ENCODE results near the gene IKBKE.
A peak's percentile ranks its signal among the peaks of the same experiment; 100 is the strongest.

The IKBKE gene

GRCh38 chr1:206469933-206470691 is at the start of gene IKBKE:
IKBKE (plus strand) TSS chr1:206470476; CDS start chr1:206473228, 2,752 bp downstream.
- Histone ChIP-seq H3K9ac (no peak within 1 kb of the TSS), H3K4me3 (ENCODE audit: low read depth, low read length) (peak within 1 kb of the TSS; percentile 45), H3K27ac (no peak within 1 kb of the TSS), H3K27me3 (ENCODE audit: control insufficient read depth, insufficient read depth, low read length) (no peaks in the 10 kb centered on the region), H3K79me2 (no peaks in the 10 kb centered on the region), H2AFZ (peak within 1 kb of the TSS; percentile 60), H3K36me3 (ENCODE audit: control insufficient read depth, insufficient read depth, low read length) (no peaks in the 10 kb centered on the region), H3K4me2 (ENCODE audit: low read length) (peak within 1 kb of the TSS; percentile 87), H3K9me3 (ENCODE audit: control insufficient read depth, low read length) (no peaks in the 10 kb centered on the region), H3K4me1 (peaks cover 10% of the 10 kb centered on the region)
- TF ChIP-seq, protein P1, sequence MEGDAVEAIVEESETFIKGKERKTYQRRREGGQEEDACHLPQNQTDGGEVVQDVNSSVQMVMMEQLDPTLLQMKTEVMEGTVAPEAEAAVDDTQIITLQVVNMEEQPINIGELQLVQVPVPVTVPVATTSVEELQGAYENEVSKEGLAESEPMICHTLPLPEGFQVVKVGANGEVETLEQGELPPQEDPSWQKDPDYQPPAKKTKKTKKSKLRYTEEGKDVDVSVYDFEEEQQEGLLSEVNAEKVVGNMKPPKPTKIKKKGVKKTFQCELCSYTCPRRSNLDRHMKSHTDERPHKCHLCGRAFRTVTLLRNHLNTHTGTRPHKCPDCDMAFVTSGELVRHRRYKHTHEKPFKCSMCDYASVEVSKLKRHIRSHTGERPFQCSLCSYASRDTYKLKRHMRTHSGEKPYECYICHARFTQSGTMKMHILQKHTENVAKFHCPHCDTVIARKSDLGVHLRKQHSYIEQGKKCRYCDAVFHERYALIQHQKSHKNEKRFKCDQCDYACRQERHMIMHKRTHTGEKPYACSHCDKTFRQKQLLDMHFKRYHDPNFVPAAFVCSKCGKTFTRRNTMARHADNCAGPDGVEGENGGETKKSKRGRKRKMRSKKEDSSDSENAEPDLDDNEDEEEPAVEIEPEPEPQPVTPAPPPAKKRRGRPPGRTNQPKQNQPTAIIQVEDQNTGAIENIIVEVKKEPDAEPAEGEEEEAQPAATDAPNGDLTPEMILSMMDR (IDR thresholded peaks at IDR 0.05), result no peak

DNA sequence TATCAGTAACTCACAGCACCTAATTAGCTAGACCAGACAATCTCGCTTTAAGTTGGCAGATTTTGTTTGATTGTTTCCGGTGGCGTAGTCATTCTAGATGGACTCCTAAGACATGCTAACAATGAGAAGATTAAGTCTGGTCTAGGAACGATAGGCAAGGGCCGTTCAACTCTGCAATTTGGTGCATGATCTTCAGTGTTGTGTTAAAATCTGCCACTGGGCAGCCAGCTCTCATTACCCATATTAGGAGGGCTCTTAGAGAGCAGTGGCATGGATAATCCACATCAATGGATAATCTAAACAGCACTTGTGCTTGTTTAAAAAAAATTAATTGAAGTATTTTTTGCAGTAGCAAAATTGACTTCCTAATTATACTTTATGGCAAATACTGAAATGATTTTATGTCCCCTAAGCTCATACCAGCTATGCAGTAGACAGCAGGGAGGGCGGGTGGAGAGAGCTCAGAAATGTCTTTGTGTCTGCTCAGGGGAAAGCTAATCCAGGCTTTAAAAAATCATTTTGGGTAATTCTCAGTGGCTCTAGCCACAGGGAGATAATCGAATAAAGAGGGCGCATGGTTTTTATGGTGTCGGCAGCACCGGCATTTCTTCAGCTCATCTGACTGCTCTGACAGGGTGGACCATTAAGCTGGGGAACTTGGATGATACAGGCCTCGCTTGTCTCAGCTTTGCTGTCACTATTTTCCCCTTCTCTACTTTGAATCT is 48.5 kb upstream of the IKBKE start:
- Histone ChIP-seq H3K4me3 (ENCODE audit: low read depth, low read length) (no peak overlapping the region), H2AFZ (no peak overlapping the region), H3K4me2 (ENCODE audit: low read length) (no peak overlapping the region), H3K79me2 (no peaks in the 10 kb centered on the region), H3K27me3 (ENCODE audit: control insufficient read depth, insufficient read depth, low read length) (no peaks in the 10 kb centered on the region), H3K9me3 (ENCODE audit: control insufficient read depth, low read length) (no peaks in the 10 kb centered on the region), H3K36me3 (ENCODE audit: control insufficient read depth, insufficient read depth, low read length) (no peaks in the 10 kb centered on the region), H3K9ac (no peak overlapping the region), H3K4me1 (no peaks in the 10 kb centered on the region), H3K27ac (no peak overlapping the region)
- TF ChIP-seq, protein P1 (IDR thresholded peaks at IDR 0.05), result no peak

DNA sequence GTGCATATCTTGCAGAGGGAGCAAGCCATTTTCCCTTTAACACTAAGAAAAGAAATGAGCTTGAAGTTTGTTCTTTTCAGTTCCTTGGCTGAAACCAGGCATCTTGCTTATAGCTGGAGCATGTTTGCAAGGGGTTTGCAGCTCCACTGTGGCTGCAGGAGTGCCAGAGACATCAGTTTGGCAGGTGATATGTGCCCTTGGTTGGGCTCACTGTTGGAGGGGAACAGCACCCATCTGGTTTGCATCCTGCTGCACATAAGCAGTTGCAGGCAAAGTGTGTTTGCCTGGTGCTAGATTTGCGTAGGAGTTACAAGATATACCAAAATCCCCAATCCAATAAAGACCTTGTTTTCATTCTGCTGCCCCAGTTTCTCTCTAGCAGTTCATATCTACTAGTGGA is 47.8 kb upstream of the IKBKE start:
- Histone ChIP-seq H3K9ac (no peak overlapping the region), H3K9me3 (ENCODE audit: control insufficient read depth, low read length) (no peaks in the 10 kb centered on the region), H3K79me2 (no peaks in the 10 kb centered on the region), H2AFZ (no peak overlapping the region), H3K36me3 (ENCODE audit: control insufficient read depth, insufficient read depth, low read length) (no peaks in the 10 kb centered on the region), H3K27me3 (ENCODE audit: control insufficient read depth, insufficient read depth, low read length) (no peaks in the 10 kb centered on the region), H3K4me2 (ENCODE audit: low read length) (no peak overlapping the region), H3K4me3 (ENCODE audit: low read depth, low read length) (no peak overlapping the region), H3K4me1 (no peaks in the 10 kb centered on the region), H3K27ac (no peak overlapping the region)
- TF ChIP-seq, protein P1 (IDR thresholded peaks at IDR 0.05), result no peak

GRCh38 chr1:206427291-206427690 is 43.0 kb upstream of the IKBKE start:
- H3K4me2 ChIP-seq (ENCODE audit: low read length), result no peak overlapping the region
- no peaks in the 10 kb centered on the region for H3K27me3 ChIP-seq (ENCODE audit: control insufficient read depth, insufficient read depth, low read length)
- no peak overlapping the region for H3K4me3 ChIP-seq (ENCODE audit: low read depth, low read length)
- no peak overlapping the region for H3K9ac ChIP-seq
- H3K36me3 ChIP-seq (ENCODE audit: control insufficient read depth, insufficient read depth, low read length), result no peaks in the 10 kb centered on the region
- no peaks in the 10 kb centered on the region for H3K79me2 ChIP-seq
- H3K4me1 ChIP-seq, result no peaks in the 10 kb centered on the region
- no peaks in the 10 kb centered on the region for H3K9me3 ChIP-seq (ENCODE audit: control insufficient read depth, low read length)
- TF ChIP-seq, protein P1 (IDR thresholded peaks at IDR 0.05), result no peak
- no peak overlapping the region for H2AFZ ChIP-seq
- H3K27ac ChIP-seq, result no peak overlapping the region

All from parathyroid adenoma (tissue), 2 donors.